Measurements from ENCODE around the gene OR2J3. TPM values are rescaled to one million over a fixed set of nuclear protein-coding genes. Genes with fewer than 3 reads are reported as not detected.
A peak's percentile ranks its signal among the peaks of the same experiment; 100 is the strongest.
"Not testable (repeated sequence)": the region's sequence is repeated elsewhere in the genome, so short reads cannot be mapped to it uniquely, and the experiment has no call there.

Gene OR2J3
- total and polyA plus RNA-seq, 10 of the 15 experiments (the other 5 are each of a cell fraction or from before 2014, with no cell fraction given) = not detected

DNA sequence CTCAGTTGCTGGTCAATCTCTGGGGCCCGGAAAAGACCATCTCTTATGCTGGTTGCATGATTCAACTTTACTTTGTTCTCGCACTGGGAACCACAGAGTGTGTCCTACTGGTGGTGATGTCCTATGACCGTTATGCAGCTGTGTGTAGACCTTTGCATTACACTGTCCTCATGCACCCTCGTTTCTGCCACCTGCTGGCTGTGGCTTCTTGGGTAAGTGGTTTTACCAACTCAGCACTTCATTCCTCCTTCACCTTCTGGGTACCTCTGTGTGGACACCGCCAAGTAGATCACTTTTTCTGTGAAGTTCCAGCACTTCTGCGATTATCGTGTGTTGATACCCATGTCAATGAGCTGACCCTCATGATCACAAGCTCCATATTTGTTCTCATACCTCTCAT is 4.3 kb downstream of the OR2J3 start:
- no peak for TF ChIP-seq BRCA1 (IDR thresholded peaks at IDR 0.05; ENCODE audit: low read depth, low read length)
- TF ChIP-seq, protein P1, sequence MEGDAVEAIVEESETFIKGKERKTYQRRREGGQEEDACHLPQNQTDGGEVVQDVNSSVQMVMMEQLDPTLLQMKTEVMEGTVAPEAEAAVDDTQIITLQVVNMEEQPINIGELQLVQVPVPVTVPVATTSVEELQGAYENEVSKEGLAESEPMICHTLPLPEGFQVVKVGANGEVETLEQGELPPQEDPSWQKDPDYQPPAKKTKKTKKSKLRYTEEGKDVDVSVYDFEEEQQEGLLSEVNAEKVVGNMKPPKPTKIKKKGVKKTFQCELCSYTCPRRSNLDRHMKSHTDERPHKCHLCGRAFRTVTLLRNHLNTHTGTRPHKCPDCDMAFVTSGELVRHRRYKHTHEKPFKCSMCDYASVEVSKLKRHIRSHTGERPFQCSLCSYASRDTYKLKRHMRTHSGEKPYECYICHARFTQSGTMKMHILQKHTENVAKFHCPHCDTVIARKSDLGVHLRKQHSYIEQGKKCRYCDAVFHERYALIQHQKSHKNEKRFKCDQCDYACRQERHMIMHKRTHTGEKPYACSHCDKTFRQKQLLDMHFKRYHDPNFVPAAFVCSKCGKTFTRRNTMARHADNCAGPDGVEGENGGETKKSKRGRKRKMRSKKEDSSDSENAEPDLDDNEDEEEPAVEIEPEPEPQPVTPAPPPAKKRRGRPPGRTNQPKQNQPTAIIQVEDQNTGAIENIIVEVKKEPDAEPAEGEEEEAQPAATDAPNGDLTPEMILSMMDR (IDR thresholded peaks at IDR 0.05 in 2 of 3, conservative IDR thresholded peaks at IDR 0.05 in 1 of 3; ENCODE audit: control insufficient read depth in 2 of 3, extremely low read depth in 1 of 3, insufficient read depth in 1 of 3, low read depth in 3 of 3, low read length in 3 of 3) = peak in 1 of 3 experiments; percentile 9; a peak in 1 of 6 replicates
- H3K9me3 ChIP-seq (replicated peaks; ENCODE audit: control insufficient read depth, insufficient read depth, low read length) = no peaks in the 10 kb centered on the region
- no peak overlapping the region for H3K4me2 ChIP-seq (ENCODE audit: control insufficient read depth, insufficient read depth)
- H3K9ac ChIP-seq (ENCODE audit: control insufficient read depth, insufficient read depth, low read length) = no peak overlapping the region
- no peaks in the 10 kb centered on the region for H3K79me2 ChIP-seq (ENCODE audit: control insufficient read depth, insufficient read depth, low read length)
- no peak for FAIRE-seq
- RAD21 ChIA-PET (ENCODE audit: unreplicated experiment) = no interaction called here
- peak; percentile 40; the same call in 2 of the 3 replicates for ATAC-seq
- SMC1A ChIA-PET (ENCODE audit: uncharacterized antibody, unreplicated experiment) = no interaction called here
- H3K27ac ChIP-seq (ENCODE audit: control insufficient read depth, insufficient read depth) = no peak overlapping the region
- no peaks in the 10 kb centered on the region for H4K20me1 ChIP-seq (ENCODE audit: control insufficient read depth, insufficient read depth)
- BruUV-seq (replicated peaks) = no TSS peak
- no peak for DNase-seq (ENCODE audit: low read depth, low spot score)
- POLR2A ChIA-PET = no interaction called here
- intact Hi-C loops (cut with micrococcal nuclease; ENCODE audit: unreplicated experiment) (no loop called here), in situ Hi-C loops (cut with MboI) (no loop called here)
- 32% methylated on average over 7 of the region's 7 CpGs for WGBS (ENCODE audit: insufficient coverage, insufficient replicate concordance, low lambda C conversion rate, missing lambda C conversion rate)
- H2AFZ ChIP-seq (ENCODE audit: control insufficient read depth, low read depth, low read length) = no peak overlapping the region
- H3K36me3 ChIP-seq (ENCODE audit: control insufficient read depth in 2 of 2, insufficient read depth in 2 of 2, low read length in 1 of 2) = no peaks in the 10 kb centered on the region
- no peaks in the 10 kb centered on the region for H3K4me1 ChIP-seq (ENCODE audit: control insufficient read depth, insufficient read depth, low read length)
- CTCF ChIA-PET = no interaction called here
- no peaks in the 10 kb centered on the region for H3K27me3 ChIP-seq (replicated peaks in 1 of 2; ENCODE audit: control insufficient read depth in 2 of 2, insufficient read depth in 2 of 2, low read length in 1 of 2)
- H3K4me3 ChIP-seq = no peak overlapping the region

DNA sequence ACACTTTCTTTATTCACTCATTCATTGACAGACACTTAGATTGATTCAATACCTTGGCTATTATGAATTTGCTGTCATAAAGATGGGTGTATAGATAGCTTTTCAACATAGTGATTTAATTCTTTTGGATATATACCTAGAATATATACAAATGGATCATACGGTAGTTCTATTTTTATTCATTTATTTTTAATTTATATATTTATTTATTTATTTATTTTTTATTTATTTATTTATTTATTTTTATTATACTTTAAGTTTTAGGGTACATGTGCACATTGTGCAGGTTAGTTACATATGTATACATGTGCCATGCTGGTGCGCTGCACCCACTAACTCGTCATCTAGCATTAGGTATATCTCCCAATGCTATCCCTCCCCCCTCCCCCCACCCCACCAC is 7.1 kb downstream of the OR2J3 start:
- H3K9me3 ChIP-seq (replicated peaks; ENCODE audit: control insufficient read depth, insufficient read depth, low read length); CTCF ChIA-PET; H2AFZ ChIP-seq (ENCODE audit: control insufficient read depth, low read depth, low read length); in situ Hi-C loops (cut with MboI); H4K20me1 ChIP-seq (ENCODE audit: control insufficient read depth, insufficient read depth); H3K79me2 ChIP-seq (ENCODE audit: control insufficient read depth, insufficient read depth, low read length); ATAC-seq; H3K9ac ChIP-seq (ENCODE audit: control insufficient read depth, insufficient read depth, low read length); FAIRE-seq; DNase-seq (ENCODE audit: low read depth, low spot score); H3K4me3 ChIP-seq; BruUV-seq (replicated peaks); H3K36me3 ChIP-seq (ENCODE audit: control insufficient read depth in 2 of 2, insufficient read depth in 2 of 2, low read length in 1 of 2); H3K27ac ChIP-seq (ENCODE audit: control insufficient read depth, insufficient read depth); SMC1A ChIA-PET (ENCODE audit: uncharacterized antibody, unreplicated experiment); H3K4me2 ChIP-seq (ENCODE audit: control insufficient read depth, insufficient read depth); H3K27me3 ChIP-seq (replicated peaks in 1 of 2; ENCODE audit: control insufficient read depth in 2 of 2, insufficient read depth in 2 of 2, low read length in 1 of 2); POLR2A ChIA-PET; H3K4me1 ChIP-seq (ENCODE audit: control insufficient read depth, insufficient read depth, low read length); RAD21 ChIA-PET (ENCODE audit: unreplicated experiment); intact Hi-C loops (cut with micrococcal nuclease; ENCODE audit: unreplicated experiment): not testable (repeated sequence)
- WGBS (ENCODE audit: insufficient coverage, insufficient replicate concordance, low lambda C conversion rate, missing lambda C conversion rate) = 97% methylated on average over 1 of the region's 3 CpGs

Measured in GM12878 (cell line).